Measurements from ENCODE around the gene ZNF445. TPM values are rescaled to one million over a fixed set of nuclear protein-coding genes. Genes with fewer than 3 reads are reported as not detected.

The ZNF445 gene
- 1.7 and 2.0 TPM in 2 replicates for total RNA-seq

DNA sequence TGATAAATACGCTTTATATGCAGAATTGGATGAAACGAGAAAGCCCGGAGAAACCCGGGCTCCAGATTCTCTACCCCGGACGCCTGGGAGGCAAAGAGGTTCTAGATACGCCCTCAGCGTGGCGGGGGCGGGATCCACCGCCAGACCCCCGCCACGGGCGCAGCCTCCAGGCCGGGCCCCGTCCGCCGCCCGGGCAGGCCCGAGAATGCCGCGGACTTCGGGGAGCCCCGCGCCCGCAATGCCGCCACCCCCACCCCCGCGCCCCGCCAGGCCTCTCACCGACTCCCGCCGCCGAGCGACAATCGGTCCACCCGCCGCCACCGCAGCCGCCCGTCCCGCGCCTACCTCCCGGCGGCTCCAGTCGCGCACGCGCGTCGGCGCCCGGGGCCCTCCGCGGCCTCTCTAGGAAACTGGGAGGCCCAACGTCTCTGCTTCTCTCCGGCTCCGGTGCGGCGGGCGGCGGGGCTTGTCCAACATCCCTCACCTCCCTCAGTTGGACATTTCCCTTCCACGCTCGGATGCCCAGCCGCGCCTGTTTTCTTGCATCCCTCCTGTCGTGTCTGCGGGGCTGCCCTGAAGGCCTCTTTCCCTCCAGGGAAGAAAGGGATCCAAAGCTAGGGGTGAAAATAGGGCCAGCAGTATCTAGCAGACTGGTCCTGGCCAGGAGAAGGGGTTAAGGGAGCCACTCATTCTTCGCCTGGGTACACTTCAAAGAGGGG, at the start of gene ZNF445:
ZNF445 (minus strand) TSS at position 359 of the 719 bp plus-strand sequence. CDS start 22,121 bp downstream, outside the sequence.

Other genes starting within 250 kb of the ZNF445 start
- not detected in 2 replicates for gene TOPAZ1, start 235.8 kb downstream of the ZNF445 start, total RNA-seq
- gene TCAIM, start 138.9 kb downstream of the ZNF445 start, total RNA-seq = 27.6 and 30.7 TPM in 2 replicates
- 2.1 and 6.4 TPM in 2 replicates for gene ZKSCAN7, start 77.5 kb upstream of the ZNF445 start, total RNA-seq
- gene ZNF660, start 107.3 kb upstream of the ZNF445 start, total RNA-seq = 0.55 and 0.72 TPM in 2 replicates
- 7.2 and 9.5 TPM in 2 replicates for gene ZNF197, start 147.4 kb upstream of the ZNF445 start, total RNA-seq
- gene ZNF35, start 171.1 kb upstream of the ZNF445 start, total RNA-seq = 8.7 and 9.1 TPM in 2 replicates
- gene ZNF502, start 235.0 kb upstream of the ZNF445 start, total RNA-seq = 1.6 and 2.7 TPM in 2 replicates